HFFc6 (cell line): ENCODE results near the gene ZNF146. TPM values are rescaled to one million over a fixed set of nuclear protein-coding genes. Genes with fewer than 3 reads are reported as not detected.
"Not testable (repeated sequence)": the region's sequence is repeated elsewhere in the genome, so short reads cannot be mapped to it uniquely, and the experiment has no call there.

Source experiments
- DNase-seq: peaks from one replicate; pipeline ENCODE4 v3.0.0-alpha.2; 2018
- H3K27ac Mint-ChIP-seq: 2 replicates; pipeline ENCODE4 v1.8.0; 2020; ENCODE audit warnings: mild to moderate bottlenecking, mixed read lengths
- H3K27me3 Mint-ChIP-seq: 2 replicates; pipeline ENCODE4 v1.8.0; 2021; ENCODE audit warnings: mild to moderate bottlenecking, moderate library complexity, mixed read lengths; ENCODE audit not compliant: insufficient read depth
- H3K36me3 Mint-ChIP-seq: 2 replicates; pipeline ENCODE4 v1.8.0; 2021; ENCODE audit warnings: low read depth, mixed read lengths
- H3K4me1 Mint-ChIP-seq: 2 replicates; pipeline ENCODE4 v1.8.0; 2020; ENCODE audit warnings: low read depth, mixed read lengths
- H3K4me3 Mint-ChIP-seq: 2 replicates; pipeline ENCODE4 v1.8.0; 2020; ENCODE audit warnings: mild to moderate bottlenecking, moderate library complexity, mixed read lengths
- H3K9me3 Mint-ChIP-seq: 2 replicates; pipeline ENCODE4 v1.8.0; 2020; ENCODE audit warnings: mild to moderate bottlenecking, mixed read lengths
- long read RNA-seq: library from polyadenylated mRNA; unstranded; transcript quantifications from one replicate; pipeline ENCODE4 v2.0.0, GENCODE V29; 2019
- total RNA-seq, 6 experiments: library from RNA; stranded (reverse); fragmentation: NEBNext Ultra II Directional; extraction: Animal tissue kit (Norgen Biotek cat#: 25700); gene quantifications; 2 replicates in 1 of 6; 3 replicates in 5 of 6; pipeline ENCODE4 v1.2.3, GENCODE V29; 2021
- TF ChIP-seq, protein P1 (sequence below): fragments of 200-600 bp; sonication (generic); IDR thresholded peaks from 2 replicates; pipeline ENCODE4 v1.5.0; 2021; ENCODE audit warnings: antibody characterized with exemption, mild to moderate bottlenecking

The ZNF146 gene
- total RNA-seq = 10 to 100 TPM; 49.7 to 58.2 (median 56.6) TPM
- long read RNA-seq, transcript ZNF146-201 (4 exons, 3,326 nt) = major isoform, 17 of 44 reads
- long read RNA-seq, transcript ZNF146-202 (3 exons, 3,780 nt) = minor isoform, 6 of 44 reads
- long read RNA-seq, partial matches to known transcripts = 9 of 44 reads
- long read RNA-seq, other reads (novel, unspliced or antisense) = 7 of 44 reads

DNA sequence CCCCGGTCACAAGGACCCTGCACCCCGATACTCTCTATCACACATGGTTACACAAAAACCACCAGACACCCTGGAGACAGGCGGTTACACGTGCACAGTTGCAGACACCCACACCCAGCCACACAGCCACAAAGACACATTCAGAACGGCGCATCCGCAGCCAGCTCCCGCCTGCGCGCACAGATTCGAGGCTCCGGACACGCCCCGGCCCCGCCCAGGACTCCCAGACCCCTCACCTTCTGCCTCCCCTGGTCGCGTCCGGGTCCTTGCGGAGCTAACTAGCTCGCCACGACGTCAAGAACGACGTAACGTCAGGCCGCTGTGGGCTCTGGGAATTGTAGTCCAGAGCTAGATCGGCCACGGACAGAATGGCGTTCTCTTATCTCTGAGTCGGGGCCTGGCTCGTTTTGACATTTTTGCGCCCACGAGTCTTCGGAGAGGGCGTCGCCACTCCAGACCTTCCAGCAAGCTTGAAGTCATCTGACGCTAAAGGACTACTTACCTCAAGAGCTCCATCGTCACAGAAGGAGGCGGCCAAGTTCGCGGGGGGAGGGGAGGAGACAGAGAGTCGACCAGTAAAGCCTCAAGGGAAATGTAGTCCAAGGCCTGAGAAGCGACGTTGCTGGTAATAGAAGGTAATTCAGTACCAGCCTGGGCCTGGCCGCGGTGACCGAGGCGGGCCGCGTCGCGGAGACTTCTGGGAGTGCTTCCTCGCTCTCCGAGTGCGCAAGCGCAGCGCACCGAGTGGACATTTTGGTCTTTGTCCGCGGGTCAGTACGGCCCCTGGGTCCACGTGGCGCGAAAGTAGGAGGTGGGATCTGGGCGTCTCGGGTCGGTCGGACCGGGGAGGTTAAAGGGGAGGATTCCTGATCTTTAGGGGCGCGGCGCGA lies at the start of gene ZNF146, which contains the start of gene ZNF565:
TSS of gene ZNF146 (plus strand) at position 721 of the 890 bp plus-strand sequence. CDS start 21,335 bp downstream, outside the sequence.
TSS of gene ZNF565 (minus strand) at position 280 of the 890 bp plus-strand sequence. CDS start 12,680 bp downstream, outside the sequence.
- Mint-ChIP-seq H3K36me3 (peaks cover 25% of the 10 kb centered on the region), H3K27ac (no peak within 1 kb of the TSS), H3K27me3 (no peaks in the 10 kb centered on the region), H3K4me1 (peaks cover 17% of the 10 kb centered on the region), H3K4me3 (no peak within 1 kb of the TSS), H3K9me3 (peaks cover 4% of the 10 kb centered on the region; the same call in 1 of the 2 replicates)
- TF ChIP-seq, protein P1, sequence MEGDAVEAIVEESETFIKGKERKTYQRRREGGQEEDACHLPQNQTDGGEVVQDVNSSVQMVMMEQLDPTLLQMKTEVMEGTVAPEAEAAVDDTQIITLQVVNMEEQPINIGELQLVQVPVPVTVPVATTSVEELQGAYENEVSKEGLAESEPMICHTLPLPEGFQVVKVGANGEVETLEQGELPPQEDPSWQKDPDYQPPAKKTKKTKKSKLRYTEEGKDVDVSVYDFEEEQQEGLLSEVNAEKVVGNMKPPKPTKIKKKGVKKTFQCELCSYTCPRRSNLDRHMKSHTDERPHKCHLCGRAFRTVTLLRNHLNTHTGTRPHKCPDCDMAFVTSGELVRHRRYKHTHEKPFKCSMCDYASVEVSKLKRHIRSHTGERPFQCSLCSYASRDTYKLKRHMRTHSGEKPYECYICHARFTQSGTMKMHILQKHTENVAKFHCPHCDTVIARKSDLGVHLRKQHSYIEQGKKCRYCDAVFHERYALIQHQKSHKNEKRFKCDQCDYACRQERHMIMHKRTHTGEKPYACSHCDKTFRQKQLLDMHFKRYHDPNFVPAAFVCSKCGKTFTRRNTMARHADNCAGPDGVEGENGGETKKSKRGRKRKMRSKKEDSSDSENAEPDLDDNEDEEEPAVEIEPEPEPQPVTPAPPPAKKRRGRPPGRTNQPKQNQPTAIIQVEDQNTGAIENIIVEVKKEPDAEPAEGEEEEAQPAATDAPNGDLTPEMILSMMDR = peak; percentile 41; the same call in 1 of the 2 replicates
- DNase-seq = peak; percentile 99

DNA sequence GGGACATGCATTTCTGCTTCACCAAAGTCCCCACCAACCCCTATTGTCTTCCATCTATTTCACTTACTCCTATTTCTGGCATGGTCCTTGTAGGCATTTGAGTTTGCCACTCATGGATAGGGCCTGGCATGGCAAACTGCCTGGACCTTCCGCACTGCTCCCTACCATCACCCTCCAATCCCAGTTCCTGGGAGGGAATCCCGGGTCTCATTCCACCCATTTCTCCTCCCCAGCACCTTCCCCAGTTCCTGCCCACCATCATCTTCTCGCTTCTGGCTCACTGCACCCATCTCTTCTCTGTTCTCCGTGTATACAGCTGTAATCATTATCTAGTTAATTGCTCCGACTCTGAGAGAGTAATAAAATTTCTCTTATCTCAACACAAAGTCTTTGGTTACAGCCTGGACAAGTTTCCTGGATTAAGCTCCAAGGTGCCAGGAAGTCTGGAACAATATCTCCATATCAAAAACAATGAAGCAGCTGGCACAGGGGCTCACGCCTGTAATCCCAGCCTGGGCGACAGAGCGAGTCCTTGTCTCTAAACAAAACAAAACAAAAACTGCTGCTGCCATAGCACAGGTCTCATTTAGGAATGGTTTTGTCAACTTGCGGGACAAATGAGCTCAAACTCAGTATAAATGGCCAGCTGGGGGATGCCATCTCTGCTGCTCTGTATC lies 45.7 kb upstream of the ZNF146 start:
- H3K36me3 Mint-ChIP-seq = no peaks in the 10 kb centered on the region
- H3K4me3 Mint-ChIP-seq = no peak overlapping the region
- H3K9me3 Mint-ChIP-seq = no peaks in the 10 kb centered on the region
- H3K27me3 Mint-ChIP-seq = peaks cover 4% of the 10 kb centered on the region
- TF ChIP-seq, protein P1 = no peak
- H3K4me1 Mint-ChIP-seq = peaks cover 12% of the 10 kb centered on the region
- no peak overlapping the region for H3K27ac Mint-ChIP-seq
- DNase-seq = no peak

DNA sequence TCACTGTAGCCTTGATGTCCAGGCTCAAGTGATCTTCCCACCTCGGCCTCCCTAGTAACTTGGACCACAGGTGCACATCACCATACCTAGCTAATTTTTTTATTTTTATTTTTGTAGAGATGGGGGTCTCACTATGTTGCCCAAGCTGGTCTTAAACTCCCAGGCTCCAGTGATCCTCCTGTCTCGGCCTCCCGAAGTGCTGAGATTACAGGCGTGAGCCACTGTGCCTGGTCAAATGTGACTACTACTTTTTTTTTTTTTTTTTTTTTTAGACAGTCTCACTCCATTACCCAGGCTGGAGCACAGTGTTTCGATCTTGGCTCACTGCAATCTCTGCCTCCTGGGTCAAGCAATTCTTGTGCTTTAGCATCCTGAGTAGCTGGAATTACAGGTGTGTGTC lies 42.1 kb upstream of the ZNF146 start:
- no peaks in the 10 kb centered on the region for H3K36me3 Mint-ChIP-seq
- no peaks in the 10 kb centered on the region for H3K9me3 Mint-ChIP-seq
- H3K27me3 Mint-ChIP-seq = peaks cover 4% of the 10 kb centered on the region; the same call in 1 of the 2 replicates
- no peak for DNase-seq
- TF ChIP-seq, protein P1 = no peak
- H3K4me3 Mint-ChIP-seq = no peak overlapping the region
- no peak overlapping the region for H3K27ac Mint-ChIP-seq
- peaks cover 12% of the 10 kb centered on the region for H3K4me1 Mint-ChIP-seq

DNA sequence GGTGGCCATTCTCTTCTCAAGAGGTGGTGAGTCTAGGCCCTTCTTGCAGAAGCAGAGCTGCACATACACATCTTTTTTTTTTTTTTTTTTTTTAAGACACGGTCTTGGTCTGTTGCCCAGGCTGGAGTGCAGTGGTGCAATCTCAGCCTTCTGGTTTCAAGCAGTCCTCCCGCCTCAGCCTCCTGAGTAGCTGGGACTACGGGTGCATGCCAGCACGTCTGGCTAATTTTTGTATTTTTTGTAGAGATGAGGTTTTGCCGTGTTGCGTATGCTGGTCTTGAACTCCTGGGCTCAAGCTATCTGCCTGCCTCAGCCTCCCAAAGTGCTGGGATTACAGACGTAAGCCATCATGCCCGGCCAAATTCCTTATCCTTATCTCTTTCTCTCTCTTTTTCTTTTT lies 41.1 kb upstream of the ZNF146 start:
- not testable (repeated sequence) for H3K4me3 Mint-ChIP-seq, H3K9me3 Mint-ChIP-seq, H3K36me3 Mint-ChIP-seq, H3K27me3 Mint-ChIP-seq, H3K27ac Mint-ChIP-seq, DNase-seq
- H3K4me1 Mint-ChIP-seq = peaks cover 12% of the 10 kb centered on the region

DNA sequence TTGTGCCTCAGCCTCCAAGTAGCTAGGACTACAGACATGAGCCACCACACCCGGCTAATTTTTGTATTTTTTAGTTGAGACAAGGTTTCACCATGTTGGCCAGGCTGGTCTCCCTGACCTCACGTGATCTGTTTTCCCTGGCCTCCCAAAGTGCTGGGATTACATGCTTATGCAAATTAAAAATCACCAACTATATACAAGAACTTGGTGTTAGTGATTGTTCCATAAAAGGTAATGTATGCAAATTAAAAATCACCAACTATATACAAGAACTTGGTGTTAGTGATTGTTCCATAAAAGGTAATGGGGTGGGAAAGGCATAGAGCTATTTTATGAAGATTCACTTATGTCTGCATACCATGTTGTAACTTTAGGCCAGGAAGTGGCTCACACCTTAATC lies 35.8 kb upstream of the ZNF146 start:
- H3K9me3 Mint-ChIP-seq = peaks cover 14% of the 10 kb centered on the region

DNA sequence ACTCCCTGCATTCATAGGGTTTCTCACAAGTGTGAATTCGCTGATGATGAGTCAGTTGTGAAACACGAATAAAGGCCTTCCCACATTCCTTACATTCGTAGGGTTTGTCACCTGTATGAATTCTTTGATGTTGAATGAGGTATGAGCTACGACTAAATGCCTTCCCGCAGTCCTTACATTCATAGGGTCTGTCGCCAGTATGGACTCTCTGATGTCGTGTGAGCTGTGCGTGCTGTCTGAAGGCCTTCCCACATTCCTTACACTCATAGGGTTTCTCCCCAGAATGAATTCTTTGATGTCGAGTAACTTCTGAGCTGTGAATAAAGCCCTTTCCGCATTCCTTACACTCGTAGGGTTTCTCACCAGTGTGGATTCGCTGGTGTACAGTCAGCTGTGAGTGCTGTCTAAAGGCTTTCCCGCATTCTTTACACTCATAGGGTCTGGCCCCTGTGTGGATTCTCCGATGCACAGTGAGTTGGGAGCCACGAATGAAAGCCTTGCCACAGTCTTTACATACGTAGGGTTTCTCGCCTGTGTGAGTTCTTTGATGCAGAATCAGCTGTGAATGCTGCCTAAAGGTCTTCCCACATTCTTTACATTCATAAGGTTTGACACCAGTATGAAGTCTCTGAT lies 32.2 kb upstream of the ZNF146 start:
- Mint-ChIP-seq H3K9me3 (peaks cover 14% of the 10 kb centered on the region), H3K4me1 (no peaks in the 10 kb centered on the region; the same call in 1 of the 2 replicates), H3K27me3 (no peaks in the 10 kb centered on the region), H3K27ac (no peak overlapping the region), H3K4me3 (no peak overlapping the region), H3K36me3 (peaks cover 20% of the 10 kb centered on the region)
- TF ChIP-seq, protein P1 = no peak
- DNase-seq = peak; percentile 37

More for the DNA sequence above, 35.8 kb upstream of the ZNF146 start:
- not testable (repeated sequence) for DNase-seq, H3K27me3 Mint-ChIP-seq, H3K4me1 Mint-ChIP-seq, H3K4me3 Mint-ChIP-seq, H3K27ac Mint-ChIP-seq
- peaks cover 20% of the 10 kb centered on the region for H3K36me3 Mint-ChIP-seq
